K562 (cell line): ENCODE measurements around the gene CSNK2A1. TPM values are rescaled to one million over a fixed set of nuclear protein-coding genes. Genes with fewer than 3 reads are reported as not detected.

ENCODE experiments used
- AFF4 ChIP-seq: sonication (generic); formaldehyde crosslinking; IDR thresholded peaks from 2 replicates; pipeline ENCODE4 v1.8.0; 2023; ENCODE audit warnings: mild to moderate bottlenecking, missing genetic modification reagents
- CEBPB ChIP-seq: fragments of 450-650 bp; IDR thresholded peaks from 2 replicates; pipeline ENCODE4 v1.6.1; 2016; ENCODE audit warnings: missing genetic modification characterization, missing compliant biosample characterization
- E2F6 ChIP-seq, 2 experiments: IDR thresholded peaks; 2 replicates each; pipeline ENCODE4 v1.6.1; 2011; ENCODE audit warnings: borderline replicate concordance in 1 of 2, control low read depth in 1 of 2, low read depth in 1 of 2, low read length in 1 of 2, mild to moderate bottlenecking in 1 of 2, mixed read lengths in 1 of 2, moderate library complexity in 1 of 2; ENCODE audit not compliant: insufficient read depth in 1 of 2, insufficient read length in 1 of 2, poor library complexity in 1 of 2, severe bottlenecking in 1 of 2; ENCODE audit errors: extremely low read depth in 1 of 2
- GABPB2 ChIP-seq: fragments of 250-450 bp; sonication (Bioruptor Pico); conservative IDR thresholded peaks from 2 replicates; pipeline ENCODE4 v1.5.1; 2021; ENCODE audit warnings: mild to moderate bottlenecking
- UBTF ChIP-seq, 2 experiments: IDR thresholded peaks; 2 replicates each; pipeline ENCODE4 v1.6.1; 2012; ENCODE audit warnings: improper control_type of control experiment in 2 of 2, low read depth in 2 of 2, low read length in 2 of 2, borderline replicate concordance in 1 of 2
- ZC3H4 ChIP-seq: sonication (generic); formaldehyde crosslinking; IDR thresholded peaks from 2 replicates; pipeline ENCODE4 v1.9.0; 2021; ENCODE audit warnings: missing genetic modification reagents, borderline replicate concordance
- polyA plus RNA-seq, 8 experiments: library from polyadenylated mRNA; depleted of rRNA in 4 of 8; stranded (reverse) in 5 of 8; unstranded in 3 of 8; fragments of >200 nt; fragmentation: Nextera tagmentation in 2 of 8; fragmentation: Illumina TruSeq in 1 of 8; extraction: Ambion mirVana in 2 of 8; extraction: Trizol in 1 of 8; gene quantifications; 2 replicates each; pipeline versions ENCODE4 v1.2.1 to v1.2.3, GENCODE V29; 2011 to 2014; ENCODE audit warnings: inconsistent platforms in 1 of 8, missing spikeins in 1 of 8
- total RNA-seq, 7 experiments: library from RNA; depleted of rRNA in 6 of 7; stranded (reverse); fragments of >200 nt in 6 of 7; fragmentation: Illumina TruSeq in 2 of 7; extraction: Trizol in 2 of 7; gene quantifications; 2 replicates each; pipeline versions ENCODE4 v1.2.1 to v1.2.3, GENCODE V29; 2011 to 2021; ENCODE audit warnings: low replicate concordance in 1 of 7
- TF ChIP-seq, protein P1 (sequence below): sonication (generic); formaldehyde crosslinking; IDR thresholded peaks from 2 replicates; pipeline ENCODE4 v1.8.0; 2022; ENCODE audit warnings: mild to moderate bottlenecking, missing genetic modification reagents
- TF ChIP-seq, protein P2 (sequence below): fragments of 450-650 bp; IDR thresholded peaks from 2 replicates; pipeline ENCODE4 v1.7.1; 2018; ENCODE audit warnings: mild to moderate bottlenecking, low read depth; ENCODE audit not compliant: partially characterized antibody

CSNK2A1 gene
- total and polyA plus RNA-seq, 9 of the 15 experiments (the other 6 are each of a cell fraction or from before 2014, with no cell fraction given) = 71.0 to 251 (median 103) TPM

DNA sequence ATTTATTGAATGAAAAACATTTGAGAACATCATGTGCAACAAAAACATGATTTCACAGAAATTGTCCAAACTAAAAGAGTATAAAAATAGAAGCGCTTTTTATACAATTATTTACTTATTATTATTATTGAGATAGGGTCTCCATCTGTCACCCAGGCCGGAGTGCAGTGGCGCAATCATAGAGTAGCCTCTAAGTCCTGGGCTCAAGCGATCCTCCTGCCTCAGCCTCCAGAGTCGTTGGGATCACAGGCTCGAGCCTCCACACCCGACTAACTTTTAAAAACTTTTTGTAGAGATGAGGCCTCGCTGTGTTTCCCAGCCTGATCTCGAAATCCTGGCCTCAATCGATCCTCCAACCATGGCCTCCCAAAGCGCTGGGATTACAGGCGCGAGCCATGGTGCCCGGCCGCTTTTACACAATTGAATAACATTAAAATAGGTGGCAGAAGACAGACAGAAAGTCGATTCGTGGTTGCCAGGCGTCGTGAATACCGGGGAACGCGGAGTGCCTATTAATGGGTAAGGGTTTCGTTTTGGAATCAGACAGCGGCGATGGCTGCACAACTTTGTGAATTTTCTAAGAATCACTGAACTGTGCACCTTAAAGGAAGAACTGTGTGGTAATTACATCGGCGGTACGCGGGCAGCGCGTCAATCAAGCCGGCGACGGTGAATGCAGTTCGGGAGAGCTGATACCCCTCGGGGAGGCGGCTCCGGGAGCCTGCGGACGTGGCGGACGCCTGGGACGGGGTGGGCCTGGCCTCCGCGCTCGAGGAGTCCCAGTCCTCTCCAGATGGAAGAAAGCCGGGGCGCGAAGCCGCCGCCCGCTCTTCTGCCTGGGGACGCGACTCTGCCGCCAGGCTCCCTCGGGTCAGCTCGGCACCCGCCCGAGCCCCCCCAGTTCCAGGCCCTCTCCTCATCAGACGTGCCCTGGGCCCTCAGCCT lies 82.1 kb downstream of the CSNK2A1 start (continued):
- TF ChIP-seq, protein P1, sequence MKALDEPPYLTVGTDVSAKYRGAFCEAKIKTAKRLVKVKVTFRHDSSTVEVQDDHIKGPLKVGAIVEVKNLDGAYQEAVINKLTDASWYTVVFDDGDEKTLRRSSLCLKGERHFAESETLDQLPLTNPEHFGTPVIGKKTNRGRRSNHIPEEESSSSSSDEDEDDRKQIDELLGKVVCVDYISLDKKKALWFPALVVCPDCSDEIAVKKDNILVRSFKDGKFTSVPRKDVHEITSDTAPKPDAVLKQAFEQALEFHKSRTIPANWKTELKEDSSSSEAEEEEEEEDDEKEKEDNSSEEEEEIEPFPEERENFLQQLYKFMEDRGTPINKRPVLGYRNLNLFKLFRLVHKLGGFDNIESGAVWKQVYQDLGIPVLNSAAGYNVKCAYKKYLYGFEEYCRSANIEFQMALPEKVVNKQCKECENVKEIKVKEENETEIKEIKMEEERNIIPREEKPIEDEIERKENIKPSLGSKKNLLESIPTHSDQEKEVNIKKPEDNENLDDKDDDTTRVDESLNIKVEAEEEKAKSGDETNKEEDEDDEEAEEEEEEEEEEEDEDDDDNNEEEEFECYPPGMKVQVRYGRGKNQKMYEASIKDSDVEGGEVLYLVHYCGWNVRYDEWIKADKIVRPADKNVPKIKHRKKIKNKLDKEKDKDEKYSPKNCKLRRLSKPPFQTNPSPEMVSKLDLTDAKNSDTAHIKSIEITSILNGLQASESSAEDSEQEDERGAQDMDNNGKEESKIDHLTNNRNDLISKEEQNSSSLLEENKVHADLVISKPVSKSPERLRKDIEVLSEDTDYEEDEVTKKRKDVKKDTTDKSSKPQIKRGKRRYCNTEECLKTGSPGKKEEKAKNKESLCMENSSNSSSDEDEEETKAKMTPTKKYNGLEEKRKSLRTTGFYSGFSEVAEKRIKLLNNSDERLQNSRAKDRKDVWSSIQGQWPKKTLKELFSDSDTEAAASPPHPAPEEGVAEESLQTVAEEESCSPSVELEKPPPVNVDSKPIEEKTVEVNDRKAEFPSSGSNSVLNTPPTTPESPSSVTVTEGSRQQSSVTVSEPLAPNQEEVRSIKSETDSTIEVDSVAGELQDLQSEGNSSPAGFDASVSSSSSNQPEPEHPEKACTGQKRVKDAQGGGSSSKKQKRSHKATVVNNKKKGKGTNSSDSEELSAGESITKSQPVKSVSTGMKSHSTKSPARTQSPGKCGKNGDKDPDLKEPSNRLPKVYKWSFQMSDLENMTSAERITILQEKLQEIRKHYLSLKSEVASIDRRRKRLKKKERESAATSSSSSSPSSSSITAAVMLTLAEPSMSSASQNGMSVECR (CRISPR knock-in tag) = no peak; the same call in 1 of the 2 replicates
- TF ChIP-seq, protein P2, sequence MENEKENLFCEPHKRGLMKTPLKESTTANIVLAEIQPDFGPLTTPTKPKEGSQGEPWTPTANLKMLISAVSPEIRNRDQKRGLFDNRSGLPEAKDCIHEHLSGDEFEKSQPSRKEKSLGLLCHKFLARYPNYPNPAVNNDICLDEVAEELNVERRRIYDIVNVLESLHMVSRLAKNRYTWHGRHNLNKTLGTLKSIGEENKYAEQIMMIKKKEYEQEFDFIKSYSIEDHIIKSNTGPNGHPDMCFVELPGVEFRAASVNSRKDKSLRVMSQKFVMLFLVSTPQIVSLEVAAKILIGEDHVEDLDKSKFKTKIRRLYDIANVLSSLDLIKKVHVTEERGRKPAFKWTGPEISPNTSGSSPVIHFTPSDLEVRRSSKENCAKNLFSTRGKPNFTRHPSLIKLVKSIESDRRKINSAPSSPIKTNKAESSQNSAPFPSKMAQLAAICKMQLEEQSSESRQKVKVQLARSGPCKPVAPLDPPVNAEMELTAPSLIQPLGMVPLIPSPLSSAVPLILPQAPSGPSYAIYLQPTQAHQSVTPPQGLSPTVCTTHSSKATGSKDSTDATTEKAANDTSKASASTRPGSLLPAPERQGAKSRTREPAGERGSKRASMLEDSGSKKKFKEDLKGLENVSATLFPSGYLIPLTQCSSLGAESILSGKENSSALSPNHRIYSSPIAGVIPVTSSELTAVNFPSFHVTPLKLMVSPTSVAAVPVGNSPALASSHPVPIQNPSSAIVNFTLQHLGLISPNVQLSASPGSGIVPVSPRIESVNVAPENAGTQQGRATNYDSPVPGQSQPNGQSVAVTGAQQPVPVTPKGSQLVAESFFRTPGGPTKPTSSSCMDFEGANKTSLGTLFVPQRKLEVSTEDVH = no peak
- TF ChIP-seq AFF4 (CRISPR knock-in tag) = no peak
- TF ChIP-seq GABPB2 = no peak
- TF ChIP-seq E2F6 (IDR thresholded peaks at IDR 0.05; ENCODE audit: borderline replicate concordance in 1 of 2, extremely low read depth in 1 of 2, insufficient read depth in 1 of 2, insufficient read length in 1 of 2, low read depth in 1 of 2, low read length in 1 of 2, poor library complexity in 1 of 2, severe bottlenecking in 1 of 2) = peak in 1 of 2 experiments; percentile 21
- TF ChIP-seq CEBPB = peak; percentile 65
- 0 out of 2 replicates have a peak, but pooled peaks have one; percentile 66 for TF ChIP-seq ZC3H4 (CRISPR knock-in tag)
- peak; percentile 12 to 13; a peak in 1 of 4 replicates for TF ChIP-seq UBTF (IDR thresholded peaks at IDR 0.05; ENCODE audit: borderline replicate concordance in 1 of 2, low read depth in 2 of 2, low read length in 2 of 2)
